ENCODE results near the gene CDK18. TPM values are rescaled to one million over a fixed set of nuclear protein-coding genes. Genes with fewer than 3 reads are reported as not detected.

CDK18 gene
- total and polyA plus RNA-seq, 9 of the 15 experiments (the other 6 are each of a cell fraction or from before 2014, with no cell fraction given): 0.05 to 0.69 (median 0.17) TPM; not detected in 2

DNA sequence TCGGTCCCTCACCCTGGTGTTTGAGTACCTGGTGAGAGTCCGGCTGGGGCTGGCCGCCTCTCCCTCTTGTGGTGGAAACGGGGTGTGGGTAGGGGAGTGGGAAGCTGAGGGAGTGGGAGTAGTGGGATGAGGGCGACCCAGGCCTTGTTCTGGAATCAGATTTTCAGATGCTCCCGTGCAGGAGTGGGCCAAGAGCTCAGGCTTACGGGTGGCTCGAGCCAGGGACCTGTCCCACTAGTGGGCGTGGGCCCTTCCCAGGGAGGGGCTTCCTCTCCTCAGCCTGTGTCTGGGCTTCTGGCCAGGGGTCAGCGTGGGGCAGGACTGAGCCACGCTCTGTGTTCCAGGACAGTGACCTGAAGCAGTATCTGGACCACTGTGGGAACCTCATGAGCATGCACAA lies 22.0 kb downstream of the CDK18 start (continued):
- TF ChIP-seq, protein P1, sequence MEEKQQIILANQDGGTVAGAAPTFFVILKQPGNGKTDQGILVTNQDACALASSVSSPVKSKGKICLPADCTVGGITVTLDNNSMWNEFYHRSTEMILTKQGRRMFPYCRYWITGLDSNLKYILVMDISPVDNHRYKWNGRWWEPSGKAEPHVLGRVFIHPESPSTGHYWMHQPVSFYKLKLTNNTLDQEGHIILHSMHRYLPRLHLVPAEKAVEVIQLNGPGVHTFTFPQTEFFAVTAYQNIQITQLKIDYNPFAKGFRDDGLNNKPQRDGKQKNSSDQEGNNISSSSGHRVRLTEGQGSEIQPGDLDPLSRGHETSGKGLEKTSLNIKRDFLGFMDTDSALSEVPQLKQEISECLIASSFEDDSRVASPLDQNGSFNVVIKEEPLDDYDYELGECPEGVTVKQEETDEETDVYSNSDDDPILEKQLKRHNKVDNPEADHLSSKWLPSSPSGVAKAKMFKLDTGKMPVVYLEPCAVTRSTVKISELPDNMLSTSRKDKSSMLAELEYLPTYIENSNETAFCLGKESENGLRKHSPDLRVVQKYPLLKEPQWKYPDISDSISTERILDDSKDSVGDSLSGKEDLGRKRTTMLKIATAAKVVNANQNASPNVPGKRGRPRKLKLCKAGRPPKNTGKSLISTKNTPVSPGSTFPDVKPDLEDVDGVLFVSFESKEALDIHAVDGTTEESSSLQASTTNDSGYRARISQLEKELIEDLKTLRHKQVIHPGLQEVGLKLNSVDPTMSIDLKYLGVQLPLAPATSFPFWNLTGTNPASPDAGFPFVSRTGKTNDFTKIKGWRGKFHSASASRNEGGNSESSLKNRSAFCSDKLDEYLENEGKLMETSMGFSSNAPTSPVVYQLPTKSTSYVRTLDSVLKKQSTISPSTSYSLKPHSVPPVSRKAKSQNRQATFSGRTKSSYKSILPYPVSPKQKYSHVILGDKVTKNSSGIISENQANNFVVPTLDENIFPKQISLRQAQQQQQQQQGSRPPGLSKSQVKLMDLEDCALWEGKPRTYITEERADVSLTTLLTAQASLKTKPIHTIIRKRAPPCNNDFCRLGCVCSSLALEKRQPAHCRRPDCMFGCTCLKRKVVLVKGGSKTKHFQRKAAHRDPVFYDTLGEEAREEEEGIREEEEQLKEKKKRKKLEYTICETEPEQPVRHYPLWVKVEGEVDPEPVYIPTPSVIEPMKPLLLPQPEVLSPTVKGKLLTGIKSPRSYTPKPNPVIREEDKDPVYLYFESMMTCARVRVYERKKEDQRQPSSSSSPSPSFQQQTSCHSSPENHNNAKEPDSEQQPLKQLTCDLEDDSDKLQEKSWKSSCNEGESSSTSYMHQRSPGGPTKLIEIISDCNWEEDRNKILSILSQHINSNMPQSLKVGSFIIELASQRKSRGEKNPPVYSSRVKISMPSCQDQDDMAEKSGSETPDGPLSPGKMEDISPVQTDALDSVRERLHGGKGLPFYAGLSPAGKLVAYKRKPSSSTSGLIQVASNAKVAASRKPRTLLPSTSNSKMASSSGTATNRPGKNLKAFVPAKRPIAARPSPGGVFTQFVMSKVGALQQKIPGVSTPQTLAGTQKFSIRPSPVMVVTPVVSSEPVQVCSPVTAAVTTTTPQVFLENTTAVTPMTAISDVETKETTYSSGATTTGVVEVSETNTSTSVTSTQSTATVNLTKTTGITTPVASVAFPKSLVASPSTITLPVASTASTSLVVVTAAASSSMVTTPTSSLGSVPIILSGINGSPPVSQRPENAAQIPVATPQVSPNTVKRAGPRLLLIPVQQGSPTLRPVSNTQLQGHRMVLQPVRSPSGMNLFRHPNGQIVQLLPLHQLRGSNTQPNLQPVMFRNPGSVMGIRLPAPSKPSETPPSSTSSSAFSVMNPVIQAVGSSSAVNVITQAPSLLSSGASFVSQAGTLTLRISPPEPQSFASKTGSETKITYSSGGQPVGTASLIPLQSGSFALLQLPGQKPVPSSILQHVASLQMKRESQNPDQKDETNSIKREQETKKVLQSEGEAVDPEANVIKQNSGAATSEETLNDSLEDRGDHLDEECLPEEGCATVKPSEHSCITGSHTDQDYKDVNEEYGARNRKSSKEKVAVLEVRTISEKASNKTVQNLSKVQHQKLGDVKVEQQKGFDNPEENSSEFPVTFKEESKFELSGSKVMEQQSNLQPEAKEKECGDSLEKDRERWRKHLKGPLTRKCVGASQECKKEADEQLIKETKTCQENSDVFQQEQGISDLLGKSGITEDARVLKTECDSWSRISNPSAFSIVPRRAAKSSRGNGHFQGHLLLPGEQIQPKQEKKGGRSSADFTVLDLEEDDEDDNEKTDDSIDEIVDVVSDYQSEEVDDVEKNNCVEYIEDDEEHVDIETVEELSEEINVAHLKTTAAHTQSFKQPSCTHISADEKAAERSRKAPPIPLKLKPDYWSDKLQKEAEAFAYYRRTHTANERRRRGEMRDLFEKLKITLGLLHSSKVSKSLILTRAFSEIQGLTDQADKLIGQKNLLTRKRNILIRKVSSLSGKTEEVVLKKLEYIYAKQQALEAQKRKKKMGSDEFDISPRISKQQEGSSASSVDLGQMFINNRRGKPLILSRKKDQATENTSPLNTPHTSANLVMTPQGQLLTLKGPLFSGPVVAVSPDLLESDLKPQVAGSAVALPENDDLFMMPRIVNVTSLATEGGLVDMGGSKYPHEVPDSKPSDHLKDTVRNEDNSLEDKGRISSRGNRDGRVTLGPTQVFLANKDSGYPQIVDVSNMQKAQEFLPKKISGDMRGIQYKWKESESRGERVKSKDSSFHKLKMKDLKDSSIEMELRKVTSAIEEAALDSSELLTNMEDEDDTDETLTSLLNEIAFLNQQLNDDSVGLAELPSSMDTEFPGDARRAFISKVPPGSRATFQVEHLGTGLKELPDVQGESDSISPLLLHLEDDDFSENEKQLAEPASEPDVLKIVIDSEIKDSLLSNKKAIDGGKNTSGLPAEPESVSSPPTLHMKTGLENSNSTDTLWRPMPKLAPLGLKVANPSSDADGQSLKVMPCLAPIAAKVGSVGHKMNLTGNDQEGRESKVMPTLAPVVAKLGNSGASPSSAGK (IDR thresholded peaks at IDR 0.05): no peak
- TF ChIP-seq MAFG (tag; conservative IDR thresholded peaks at IDR 0.05) (no peak), BRD9 (IDR thresholded peaks at IDR 0.05; ENCODE audit: low read depth, partially characterized antibody) (no peak), ZFP36 (IDR thresholded peaks at IDR 0.05; ENCODE audit: low read depth, low read length, partially characterized antibody) (no peak), MCM3 (IDR thresholded peaks at IDR 0.05) (no peak)
